Fibroblast of skin of back (primary cell): ENCODE results near the gene SNRNP70.
A peak's percentile ranks its signal among the peaks of the same experiment; 100 is the strongest.

Experiments used
- DNase-seq: peaks from one replicate; pipeline ENCODE4 v3.0.0-alpha.2; 2013

SNRNP70 gene

GRCh38 chr19:49148784-49149651 lies 63.8 kb downstream of the SNRNP70 start:
- DNase-seq: peak; percentile 93

GRCh38 chr19:49149652-49150105 lies 64.4 kb downstream of the SNRNP70 start:
- DNase-seq: peak; percentile 90

DNA sequence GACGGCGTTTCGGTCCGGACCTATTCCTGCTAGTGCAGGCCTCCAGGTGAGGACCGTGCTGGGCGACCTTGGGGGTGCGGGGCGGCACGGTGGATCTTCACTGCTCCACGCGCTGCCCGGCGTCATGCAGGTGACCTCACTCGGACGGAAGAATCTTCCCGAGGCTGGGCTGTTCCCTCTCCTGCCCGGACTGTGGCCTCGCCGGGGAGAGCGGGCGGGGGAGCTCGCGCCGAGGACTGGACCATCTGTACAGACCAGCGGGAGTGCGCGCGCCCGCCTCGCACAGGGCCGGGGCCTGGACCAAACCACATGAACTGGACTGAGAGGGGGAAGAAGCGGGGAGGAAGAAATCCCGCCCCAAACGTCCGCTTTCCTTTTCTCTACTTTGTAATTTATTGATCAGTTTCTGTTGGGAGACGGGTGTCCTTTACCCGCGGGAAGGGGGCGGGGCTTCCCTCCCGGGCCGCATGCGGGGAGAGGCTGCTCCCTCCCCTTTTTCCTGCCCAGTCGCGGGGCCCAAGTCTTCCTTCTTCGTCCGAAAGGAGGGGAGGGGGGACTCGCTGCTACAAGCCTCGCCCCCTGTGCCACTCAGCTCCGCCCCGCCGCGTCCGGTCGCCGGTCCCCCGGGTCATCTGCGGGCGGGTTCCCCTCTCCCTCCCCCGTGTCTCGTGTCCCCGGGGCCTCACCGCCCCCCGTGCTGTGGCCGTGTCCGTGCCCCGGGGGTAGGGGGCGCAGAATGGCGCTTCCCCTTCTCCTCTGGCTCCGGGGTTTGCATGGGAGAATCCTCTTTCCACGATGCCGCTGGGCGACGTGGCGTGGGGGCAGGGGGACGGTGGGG lies 65.1 kb downstream of the SNRNP70 start:
- peak; percentile 85 for DNase-seq

DNA sequence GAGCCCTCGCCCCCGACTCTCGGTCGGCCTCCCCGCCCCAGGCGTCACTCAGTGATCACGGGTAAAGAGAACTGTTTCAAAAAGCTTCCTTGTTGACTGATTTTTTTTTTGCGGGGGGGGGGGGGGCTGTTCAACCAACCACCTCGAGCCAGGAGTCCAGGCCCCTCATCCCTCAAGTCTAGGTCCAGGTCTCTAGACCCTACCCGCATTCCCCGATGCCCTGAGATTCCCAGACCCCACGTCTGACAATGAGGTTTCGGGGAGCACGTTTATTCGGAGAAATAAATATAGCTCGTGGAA lies 65.6 kb downstream of the SNRNP70 start:
- no peak for DNase-seq

DNA sequence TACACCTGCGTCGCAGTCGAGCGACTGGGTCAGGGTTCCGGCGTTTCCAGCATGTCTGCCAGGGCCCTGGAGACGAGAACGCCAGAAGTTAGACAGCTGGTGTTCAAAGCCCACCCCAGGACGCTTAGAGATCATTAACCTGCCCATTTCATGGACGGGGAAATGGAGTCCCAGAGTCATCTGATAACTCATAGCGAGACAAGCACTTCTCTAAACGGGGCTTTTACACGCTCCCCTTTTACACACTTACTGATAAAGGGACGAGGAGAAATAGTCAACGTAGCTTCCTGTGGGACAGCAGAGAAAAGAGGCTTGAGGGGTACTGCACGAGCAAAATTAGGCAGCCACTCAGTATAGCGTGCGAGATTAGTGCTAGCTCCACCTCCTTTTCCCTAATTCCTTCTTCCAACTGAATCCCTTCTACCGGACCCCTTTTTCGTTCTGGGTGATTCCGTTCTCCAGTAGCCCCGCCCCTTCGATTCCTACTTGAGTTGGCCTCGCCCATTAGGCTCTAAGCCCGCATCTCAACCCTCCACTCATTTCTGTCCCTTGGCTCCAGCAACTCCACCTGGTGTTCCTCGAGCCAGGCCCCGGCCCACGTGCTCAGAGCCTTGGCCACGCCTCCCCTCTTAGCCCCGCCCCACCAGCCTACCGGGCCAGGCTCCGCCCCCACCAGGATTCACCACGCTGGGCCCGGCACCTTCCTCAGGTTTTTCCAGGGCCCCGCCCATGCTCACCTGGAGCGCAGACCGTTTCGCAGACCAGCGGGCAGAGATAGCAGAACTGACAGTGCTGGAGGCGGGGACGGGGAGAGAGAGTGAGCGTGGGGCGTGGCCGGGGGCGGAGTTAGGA lies 66.2 kb downstream of the SNRNP70 start:
- no peak for DNase-seq

DNA sequence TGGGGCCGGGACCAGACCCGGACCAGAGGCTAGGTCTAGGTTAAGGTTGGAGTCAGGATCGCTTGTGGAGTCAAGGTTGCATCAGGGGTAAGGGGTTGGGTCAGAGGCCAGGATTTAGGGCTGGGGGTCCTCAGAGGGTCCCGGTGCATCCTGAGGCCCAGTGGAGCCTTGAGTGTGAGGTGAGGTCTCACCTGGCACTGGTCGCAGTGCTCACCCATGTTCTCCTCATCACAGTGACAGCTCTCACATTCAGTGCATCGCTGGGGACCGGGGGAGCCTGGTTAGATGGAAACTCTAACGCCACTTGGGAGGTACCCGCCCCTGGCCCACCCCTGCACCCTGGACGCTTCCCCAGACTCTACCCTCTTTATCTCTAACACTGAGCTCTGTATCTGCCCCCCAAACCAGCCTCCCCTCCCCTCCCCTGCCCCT lies 66.9 kb downstream of the SNRNP70 start:
- no peak for DNase-seq

DNA sequence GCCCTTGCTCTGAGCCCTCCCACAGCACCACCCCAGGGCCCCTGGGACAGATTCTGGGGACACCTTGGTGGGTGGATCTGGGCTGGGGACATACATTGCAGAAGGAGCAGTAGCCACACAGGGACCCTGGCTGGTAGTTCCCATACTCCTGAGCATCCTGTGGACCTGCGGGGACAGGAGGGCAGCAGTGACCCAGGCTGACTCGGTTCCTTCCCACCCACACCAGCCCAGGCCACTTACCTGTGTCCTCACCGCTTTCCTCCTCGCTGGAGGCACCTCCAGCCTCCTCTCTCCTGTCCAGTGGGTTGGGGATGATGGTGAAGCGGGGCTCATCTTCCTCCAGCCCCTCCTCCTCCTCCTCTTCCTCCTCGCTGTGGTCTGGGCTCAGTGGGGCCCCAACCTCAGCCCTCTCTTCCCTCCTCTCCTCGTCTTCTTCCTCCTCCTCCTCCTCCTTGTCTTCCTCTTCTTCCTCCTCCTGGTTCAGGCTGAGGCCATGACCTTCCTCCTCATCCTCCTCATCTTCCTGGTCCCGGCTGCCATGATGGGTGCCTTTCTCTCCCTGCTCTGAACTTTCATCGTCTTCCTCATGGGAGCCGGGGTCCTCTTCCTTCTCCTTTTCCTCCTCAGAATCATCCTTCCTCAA lies 68.0 kb downstream of the SNRNP70 start:
- DNase-seq: no peak

DNA sequence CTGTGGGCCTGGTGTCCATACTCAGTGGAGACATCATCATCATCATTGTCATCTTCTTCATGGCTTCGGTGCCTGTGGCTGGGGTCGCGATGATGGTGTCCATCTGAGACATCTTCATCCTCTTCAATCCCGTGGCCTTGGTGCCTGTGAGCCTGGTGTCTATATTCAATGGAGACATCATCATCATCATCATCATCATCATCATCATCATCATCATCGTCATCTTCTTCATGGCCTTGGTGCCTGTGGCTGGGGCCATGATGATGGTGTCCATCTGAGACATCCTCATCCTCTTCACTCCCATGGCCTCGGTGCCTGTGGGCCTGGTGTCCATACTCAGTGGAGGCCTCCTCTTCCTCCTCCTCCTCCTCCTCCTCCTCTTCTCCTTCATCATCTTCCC lies 69.0 kb downstream of the SNRNP70 start:
- no peak for DNase-seq

DNA sequence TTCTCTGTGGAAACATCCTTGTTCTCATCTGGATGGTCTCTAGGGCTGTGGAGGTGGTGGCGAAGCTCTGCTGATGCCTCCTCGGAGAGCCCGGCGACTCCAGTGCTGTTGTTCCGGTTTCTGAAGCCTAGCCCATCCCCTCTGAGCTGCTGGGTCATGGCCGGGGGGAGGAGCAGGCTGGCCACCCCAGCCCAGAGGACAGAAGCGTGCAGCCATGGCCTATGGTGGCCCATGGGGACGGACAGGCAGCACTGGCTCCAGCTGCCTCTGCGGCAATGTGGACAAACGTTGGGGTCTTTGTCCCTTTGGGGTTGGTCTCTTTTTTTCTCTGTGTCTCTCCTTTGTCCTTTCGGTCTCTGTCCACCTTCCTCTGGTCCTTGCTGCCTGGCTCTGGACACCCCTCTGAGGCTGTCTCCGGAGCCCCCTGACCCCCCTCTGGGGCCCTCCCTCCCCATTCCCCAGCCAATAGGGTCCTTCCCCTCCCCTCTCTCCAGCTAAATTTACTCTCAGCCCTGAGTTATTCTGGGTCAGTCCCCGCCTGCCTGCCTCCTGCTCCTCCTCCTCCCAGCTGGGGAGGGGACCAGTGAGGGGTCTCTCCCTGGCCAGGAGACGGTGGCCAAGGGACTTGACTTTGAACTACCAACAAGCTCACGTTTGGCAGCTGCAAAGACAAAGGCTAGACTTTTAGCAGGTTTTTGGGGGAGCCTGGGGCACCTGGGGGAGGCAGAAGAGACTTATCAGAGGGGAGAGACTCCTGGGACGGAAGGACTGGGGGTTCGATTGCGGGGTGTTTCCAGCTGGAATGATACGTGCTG lies 70.0 kb downstream of the SNRNP70 start, which contains the start of gene HRC:
Gene HRC (minus strand): TSS at position 392 of the 815 bp plus-strand sequence. CDS start 159 bp downstream, at position 233.
- DNase-seq: no peak

DNA sequence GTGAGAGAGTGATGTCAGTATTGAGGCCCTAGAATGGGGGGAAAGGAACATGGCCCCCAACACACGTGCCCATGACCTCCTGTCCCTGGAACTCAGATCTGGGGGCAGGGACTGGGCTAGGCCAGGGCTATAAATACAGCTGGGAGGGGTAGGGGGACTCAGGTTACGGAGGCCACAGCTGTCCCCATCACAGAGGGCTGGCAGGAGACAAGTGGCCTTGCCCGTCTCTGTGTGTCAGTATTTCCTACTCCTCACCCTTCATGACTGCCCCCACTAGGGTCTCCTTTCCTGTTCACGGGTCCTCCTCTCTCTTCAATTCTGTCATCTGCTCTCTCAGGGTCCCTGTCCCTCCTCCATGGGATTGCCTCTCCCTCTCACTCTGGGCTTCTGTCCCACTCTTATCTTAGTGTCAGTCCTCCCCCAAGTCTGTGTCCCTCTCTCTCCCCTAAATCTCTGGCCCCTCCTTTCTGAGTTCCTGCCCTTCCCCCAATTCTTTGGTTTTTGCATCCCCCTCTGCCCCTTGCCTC lies 70.6 kb downstream of the SNRNP70 start:
- no peak for DNase-seq

DNA sequence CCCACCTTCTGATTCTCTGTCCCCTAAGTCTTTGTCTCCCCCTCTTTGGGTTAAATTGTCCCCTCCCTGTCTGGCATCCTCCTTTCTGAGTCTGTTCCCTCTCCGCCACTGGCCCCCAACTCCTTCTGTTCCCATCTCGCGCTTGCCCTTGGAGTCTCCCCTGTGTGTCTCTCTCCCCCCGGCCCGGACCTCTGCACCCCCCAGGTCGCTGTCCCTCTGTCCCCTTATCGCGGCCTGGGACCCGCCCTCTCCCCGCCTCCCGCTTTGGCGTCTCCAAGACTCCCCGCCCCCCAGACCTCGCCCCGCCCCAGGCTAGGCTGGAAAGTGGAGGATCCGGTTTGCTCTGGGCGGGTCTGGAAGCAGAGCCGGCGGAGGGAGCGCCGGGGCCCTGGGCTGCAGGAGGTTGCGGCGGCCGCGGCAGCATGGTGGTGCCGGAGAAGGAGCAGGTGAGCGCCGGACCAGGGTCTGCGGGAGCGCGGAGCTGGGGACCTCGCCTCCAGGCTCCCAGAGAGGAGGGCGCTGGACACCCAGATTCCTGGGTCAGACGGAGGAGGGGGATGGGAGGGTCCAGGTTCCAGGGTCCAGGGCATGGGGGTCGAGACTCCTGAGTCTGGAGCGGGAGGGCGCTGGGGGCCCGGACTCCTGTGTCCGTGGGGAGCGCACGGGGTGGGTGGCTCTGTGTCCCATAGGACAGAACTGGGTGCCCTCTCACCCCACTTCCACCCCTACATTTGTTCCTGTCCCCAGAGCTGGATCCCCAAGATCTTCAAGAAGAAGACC lies 72.4 kb downstream of the SNRNP70 start, which contains the start of gene TRPM4:
Gene TRPM4 (plus strand): TSS at position 348 of the 780 bp plus-strand sequence. CDS start 75 bp downstream, at position 423.
- peak; percentile 85 for DNase-seq
